Fibroblast of skin of scalp (primary cell): ENCODE data around the gene RFX8. TPM values are rescaled to one million over a fixed set of nuclear protein-coding genes. Genes with fewer than 3 reads are reported as not detected.
A peak's percentile ranks its signal among the peaks of the same experiment; 100 is the strongest.
"Not testable (repeated sequence)": the region's sequence is repeated elsewhere in the genome, so short reads cannot be mapped to it uniquely, and the experiment has no call there.

Experiments
- DNase-seq: peaks from one replicate; pipeline ENCODE4 v3.0.0-alpha.2; 2013
- polyA plus RNA-seq, 2 experiments: library from polyadenylated mRNA; unstranded; fragments of 120-200 nt; gene quantifications; one replicate each; pipeline ENCODE4 v1.2.1, GENCODE V29; 2013; ENCODE audit not compliant: insufficient read length in 2 of 2

The RFX8 gene
- polyA plus RNA-seq (2013, experiment 1 of 2; ENCODE audit: insufficient read length), result 0.67 TPM
- polyA plus RNA-seq (2013, experiment 2 of 2; ENCODE audit: insufficient read length), result 0.46 TPM

DNA sequence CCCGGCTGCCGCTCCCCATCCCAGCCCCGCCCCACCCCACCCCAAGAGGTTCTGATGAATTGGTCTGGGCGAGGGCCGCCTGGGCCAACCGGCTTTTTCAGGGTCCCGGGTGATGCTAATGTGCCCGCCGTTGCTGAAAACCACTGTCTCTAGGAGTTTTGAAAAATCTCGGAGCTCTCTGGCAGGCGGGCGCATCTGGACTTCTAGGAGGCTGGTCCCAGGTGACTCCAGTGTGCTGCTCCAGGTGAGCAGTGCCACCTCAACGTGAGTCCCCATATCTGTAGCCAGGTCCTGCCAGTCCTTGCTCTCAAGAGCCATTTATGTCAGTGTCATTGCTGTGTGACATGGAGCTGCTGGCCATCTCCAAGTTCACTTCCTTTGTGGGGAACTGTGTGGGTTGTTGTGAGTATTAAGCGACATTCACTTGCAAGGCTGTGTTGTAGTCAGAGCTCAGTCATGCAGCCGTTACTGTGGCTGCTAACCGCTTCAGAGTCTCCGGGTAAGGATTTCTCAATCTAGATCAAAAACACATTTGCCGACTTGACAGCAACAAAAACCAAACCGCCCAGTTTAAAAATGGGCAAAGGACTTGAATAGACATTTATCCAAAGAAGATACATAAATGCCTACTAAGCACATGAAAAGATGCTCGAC lies at the start of gene RFX8:
TSS of gene RFX8 (minus strand) at position 382 of the 654 bp plus-strand sequence. CDS start 8,264 bp downstream, outside the sequence.
- DNase-seq, result peak; percentile 92

DNA sequence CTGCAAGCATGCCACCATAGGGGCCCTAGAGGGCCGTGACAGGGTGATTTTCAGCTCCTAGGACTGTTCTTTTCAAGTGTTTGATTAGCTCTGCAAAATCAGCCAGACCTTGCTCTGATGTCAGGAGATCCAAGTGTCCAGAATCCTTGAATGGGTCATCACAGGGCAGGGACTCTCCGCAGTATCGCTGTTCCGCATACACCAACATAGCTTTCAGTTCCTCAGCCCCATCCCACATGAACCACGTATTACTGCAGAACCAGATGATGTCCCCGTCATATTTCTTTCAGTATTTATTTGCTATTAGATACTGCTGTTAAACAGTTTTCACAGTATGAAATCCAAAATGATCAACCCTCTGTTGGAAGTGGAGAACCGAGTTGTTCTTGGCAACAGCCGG lies 46.6 kb upstream of the RFX8 start:
- DNase-seq, result no peak

DNA sequence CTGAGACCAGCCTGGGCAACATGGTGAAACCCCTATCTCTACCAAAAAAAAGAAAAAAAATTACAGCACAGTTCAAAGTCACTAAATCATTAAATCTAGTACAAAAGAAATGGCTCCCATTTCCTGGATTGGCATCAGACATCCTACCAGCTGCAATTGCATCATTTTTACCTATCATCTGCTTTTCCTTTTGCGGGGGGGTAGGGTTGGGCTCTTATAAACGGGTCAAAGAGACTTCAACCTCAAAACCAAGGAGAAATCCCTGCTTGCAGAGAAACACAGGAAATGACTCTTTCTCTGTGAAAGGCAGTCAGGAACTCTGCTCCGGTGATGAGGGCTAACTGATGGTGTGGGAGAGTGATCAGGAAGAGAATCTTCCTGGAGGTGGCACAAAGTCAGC lies 45.3 kb upstream of the RFX8 start:
- peak; percentile 19 for DNase-seq

DNA sequence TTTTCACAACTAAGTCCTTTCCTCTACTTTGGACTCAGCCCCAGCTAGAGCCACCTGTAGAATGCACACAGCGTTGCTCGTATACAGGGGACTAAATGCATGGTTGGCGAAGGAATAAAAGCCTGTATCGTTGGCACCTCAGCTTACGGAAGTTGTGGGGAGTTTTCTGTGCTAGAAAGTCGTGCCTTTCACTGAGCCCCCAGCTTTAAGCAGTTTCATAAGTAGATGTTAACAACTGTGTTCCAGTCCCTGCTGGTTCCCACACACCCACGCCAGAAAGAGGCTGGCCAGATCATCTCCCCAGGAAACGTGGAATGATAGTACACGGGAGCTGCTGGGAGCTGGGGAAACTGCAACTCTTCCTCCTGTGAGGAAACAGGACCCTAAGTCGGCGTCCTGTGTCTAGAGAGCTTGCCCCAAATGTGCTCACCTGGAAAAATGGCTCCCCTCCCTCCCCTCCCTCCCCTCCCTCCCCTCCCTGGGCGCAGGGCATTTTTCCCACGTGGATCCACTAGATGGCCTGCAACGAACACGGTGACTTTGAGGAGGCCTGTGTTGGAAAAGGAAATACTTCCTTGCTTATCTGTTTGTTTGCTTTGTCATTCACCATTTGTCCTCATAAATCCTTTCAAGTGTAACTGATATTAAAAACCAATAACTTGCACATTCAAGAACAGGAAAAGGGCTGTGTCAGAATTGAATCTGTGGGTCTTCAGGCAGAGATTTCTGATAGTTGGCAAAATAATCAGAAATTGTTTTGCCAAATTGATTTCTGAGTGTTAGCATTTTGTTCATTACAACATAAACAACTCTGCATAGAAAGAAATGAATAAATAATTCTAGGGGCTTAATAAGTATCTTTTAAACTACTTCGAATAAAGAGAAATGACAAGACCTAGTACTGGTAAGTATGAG lies 43.9 kb upstream of the RFX8 start:
- DNase-seq, result peak; percentile 43

DNA sequence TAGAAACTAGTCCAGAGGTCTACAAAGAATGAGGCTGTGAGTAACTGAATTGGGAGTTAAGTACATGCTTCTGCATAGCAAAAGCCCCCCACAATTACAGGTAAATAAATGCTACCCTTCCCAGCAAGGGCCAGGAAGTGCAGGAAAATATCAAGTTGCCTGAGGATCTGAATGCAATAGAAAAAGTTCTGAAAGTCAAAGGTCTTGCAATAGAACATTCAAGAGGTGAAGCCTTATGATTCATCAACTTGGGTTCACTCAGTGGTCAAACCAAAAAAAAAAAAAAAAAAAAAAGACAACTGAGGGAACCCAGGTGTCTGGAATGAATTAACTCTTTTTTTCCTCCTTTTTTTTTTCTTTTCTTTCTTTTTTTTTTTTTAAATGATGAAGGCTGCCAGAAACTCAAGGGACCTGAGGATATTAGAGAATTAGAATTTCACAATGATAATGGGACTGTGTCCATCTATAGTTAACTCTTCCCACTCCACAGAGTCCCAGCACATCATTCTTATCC lies 42.9 kb upstream of the RFX8 start:
- DNase-seq, result peak; percentile 29

DNA sequence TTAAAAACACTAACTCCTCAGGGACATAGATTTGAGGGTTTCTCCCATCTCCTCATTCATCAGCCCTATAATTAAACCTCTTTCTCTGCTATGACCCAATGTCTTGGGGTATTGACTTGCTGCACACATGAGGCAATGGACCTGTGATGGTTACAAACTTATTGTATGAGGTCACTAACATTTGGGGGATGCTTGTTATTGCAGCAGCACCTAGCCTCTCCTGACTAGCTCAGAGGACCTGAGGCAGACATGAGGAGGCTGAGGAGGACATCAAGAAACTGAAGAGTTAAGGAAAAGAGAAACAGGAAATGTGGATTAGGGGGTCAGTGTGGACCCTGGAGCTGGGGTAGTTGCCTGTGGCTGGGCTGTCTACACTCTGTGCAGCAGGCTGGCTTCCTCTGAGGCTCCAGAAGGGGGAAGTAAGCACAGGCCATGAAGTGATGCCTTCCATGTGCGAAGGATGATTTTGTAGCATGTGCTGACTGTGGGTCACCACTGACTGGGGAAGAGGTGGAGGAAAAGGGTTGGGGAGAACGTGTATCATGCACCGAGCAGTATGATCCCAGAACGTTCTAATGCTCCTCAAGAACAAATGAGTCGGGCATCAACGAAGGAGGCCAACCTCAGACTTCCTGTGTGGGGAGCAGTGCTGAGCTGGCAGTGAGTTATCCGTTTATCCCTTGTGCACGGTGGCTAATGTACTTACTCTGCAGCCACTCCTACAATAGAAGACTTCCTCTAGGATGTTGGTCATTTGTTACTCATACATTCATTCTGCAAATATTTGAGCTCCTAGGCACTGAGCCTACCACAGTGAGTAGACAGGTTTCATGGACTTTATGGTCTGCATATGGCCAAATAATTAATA lies 42.1 kb upstream of the RFX8 start:
- DNase-seq, result peak; percentile 86

DNA sequence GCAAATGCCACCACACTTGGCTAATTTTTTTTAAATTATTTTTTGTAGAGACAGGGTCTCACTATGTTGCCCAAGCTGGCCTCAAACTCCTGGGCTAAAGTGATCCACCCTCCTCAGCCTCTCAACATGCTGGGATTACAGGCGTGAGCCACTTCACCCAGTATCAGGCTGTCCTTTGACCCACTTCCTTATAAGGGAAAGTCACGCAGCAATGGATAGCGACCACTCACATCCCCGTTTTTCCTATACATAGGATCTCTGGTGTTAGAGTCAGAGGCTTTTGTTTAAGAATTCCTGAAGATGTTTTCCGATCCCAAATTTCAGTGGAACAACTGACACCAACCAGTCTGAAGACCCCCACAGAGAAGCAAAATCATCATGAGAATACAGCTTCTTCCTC lies 41.4 kb upstream of the RFX8 start:
- DNase-seq, result no peak

DNA sequence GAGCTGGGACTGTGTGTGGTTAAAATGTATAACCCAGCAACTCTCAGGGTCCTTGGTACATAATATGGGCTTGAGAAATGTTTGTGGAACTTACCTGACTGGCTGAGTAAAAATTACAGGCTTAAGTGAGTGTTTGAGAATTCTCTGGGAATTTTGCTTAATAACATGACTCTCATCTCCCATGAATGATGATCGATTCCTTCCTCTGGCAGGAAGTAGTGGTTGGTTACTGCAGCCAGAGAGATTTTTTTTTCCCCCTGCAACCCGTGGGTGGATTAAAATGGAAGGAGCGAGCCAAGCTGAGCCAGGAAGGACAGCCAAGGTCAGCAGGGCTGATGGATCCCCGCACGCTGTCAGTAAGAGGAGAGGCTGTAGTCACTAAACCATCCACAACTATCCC lies 40.6 kb upstream of the RFX8 start:
- peak; percentile 32 for DNase-seq

DNA sequence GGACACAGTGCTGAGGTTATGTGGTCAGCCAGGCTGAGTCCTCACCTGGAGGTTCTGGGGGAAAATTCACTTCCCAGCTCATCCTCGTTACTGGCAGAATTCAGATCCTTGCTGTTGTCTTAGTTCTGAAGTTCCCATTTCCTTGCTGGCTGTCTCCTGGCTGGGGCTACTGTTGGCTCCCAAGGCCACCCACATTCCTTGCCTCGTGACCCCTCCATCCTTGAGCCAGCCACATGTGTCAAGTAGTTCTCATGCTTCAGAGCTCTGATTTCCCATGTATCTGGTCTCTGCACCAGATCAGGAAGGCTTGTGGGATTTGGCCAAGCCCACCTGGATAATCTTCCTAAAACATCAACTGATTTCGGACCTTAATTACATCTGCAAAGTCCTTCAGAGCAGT lies 38.1 kb upstream of the RFX8 start:
- DNase-seq, result no peak

DNA sequence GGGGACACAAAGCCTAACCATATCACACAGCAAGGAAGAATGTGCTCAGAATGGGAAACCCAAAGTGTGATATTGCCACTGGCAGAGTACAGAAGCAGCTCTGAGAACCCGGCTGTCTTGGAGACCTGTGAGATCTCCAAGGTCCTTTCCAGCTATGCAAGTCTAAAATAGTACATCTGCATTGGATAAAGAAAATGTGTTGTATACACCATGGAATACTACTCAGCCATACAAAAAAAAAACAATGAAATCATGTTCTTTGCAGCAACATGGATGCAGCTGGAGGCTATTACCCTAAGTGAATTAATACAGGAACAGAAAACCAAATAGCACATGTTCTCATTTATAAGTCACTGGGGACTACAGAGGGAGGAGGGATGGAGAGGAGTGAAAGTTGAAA lies 36.5 kb upstream of the RFX8 start:
- no peak for DNase-seq

DNA sequence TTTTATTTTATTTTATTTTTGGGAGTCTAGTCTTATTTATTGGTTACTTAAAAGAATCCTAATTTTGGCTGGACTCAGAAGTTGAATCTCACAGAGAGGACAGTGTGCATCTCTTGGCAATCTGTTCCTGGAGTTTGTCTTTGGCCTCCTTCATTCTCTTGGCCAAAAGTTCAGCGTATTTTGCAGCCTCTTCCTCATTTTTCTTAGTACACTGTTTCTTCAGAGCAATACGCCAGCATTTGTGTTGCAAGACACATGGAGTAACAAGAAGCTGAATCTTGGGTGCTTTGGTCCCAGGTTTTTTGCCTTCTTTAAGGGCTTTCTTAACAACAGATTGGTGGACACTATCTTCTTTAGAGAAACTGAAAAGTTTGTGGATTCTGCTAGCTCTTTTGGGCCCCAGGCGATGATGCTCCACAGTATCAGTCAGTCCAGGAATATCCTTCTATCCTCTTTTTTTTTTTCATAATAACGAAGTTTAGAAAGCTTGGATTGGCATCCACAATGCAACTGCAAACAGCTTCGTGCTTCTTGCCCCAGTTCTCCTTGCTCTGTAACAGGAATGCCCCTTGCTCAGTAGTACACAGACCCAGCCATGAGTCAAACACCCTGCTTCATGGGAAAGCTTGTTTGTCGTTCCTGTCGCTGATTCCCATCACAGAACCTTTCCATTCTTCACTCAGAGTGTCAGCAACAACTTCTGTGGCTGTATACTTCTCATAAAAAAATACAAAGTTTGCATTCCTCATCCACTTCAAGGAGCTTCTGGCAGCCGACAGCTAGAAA lies 34.8 kb upstream of the RFX8 start:
- no peak for DNase-seq

DNA sequence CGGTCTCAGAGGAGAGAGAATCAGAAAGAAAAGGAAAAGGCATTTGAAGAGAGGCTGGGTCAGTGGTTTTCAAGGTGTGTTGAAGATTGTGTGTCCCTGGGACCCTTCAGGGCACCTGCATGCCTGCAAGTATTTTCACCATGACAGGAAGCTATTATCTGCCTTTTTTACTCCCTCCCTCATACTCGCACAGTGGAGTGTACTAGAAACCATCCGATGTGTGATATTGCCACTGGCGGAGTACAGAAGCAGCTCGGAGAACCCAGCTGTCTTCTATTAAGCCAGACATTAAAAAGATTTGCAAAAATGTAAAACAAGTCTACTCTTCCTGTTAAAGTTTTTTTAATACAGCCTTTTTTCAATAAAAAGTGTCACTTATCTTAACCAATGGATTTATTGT lies 33.7 kb upstream of the RFX8 start:
- DNase-seq, result no peak

DNA sequence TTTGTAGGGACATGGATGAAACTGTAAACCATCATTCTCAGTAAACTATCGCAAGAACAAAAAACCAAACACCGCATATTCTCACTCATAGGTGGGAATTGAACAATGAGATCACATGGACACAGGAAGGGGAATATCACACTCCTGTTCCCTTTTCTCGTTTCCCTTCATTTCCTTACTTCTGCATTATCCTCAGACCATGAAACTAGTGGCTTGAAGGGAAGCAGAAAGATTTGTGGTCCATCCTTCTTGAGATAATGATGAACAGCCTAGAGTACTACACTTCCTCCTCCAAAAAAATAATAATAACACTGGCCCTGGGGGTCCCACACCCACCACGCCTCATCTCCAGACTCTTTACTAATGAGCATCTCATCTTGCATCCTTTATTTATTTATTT lies 30.4 kb upstream of the RFX8 start:
- DNase-seq, result not testable (repeated sequence)

DNA sequence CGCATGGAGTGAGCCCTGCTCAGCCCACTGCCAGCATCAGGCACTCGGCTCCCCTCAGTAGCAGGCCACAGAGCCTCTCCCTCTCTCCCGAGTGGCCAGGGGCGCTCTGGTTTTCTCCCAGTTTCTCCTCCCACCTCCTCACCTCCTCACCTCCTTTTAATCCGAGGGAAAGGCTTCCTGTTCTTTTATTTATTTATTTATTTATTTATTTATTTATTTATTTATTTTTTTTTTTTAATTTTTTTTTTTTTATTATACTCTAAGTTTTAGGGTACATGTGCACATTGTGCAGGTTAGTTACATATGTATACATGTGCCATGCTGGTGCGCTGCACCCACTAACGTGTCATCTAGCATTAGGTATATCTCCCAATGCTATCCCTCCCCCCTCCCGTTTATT lies 29.8 kb upstream of the RFX8 start:
- not testable (repeated sequence) for DNase-seq

DNA sequence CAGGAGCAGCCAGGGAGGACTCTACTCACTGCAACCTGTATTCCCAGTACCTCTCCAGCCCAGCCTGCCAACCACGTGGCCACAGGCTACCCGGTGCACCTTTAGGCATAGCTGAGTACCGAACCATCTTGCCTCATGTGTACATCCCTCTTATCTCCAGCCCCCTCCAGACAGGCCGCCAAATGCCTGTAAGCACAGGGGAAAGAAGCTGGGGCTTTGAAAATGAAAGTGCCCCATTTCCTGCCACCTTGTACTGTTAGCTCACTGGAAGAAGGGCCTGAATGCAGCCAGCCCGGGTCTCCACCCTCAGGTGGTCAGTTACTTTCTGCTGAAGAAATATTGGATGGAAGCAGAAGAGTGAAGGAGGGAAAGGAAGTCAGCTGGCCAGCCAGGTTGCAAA lies 27.2 kb upstream of the RFX8 start:
- no peak for DNase-seq

DNA sequence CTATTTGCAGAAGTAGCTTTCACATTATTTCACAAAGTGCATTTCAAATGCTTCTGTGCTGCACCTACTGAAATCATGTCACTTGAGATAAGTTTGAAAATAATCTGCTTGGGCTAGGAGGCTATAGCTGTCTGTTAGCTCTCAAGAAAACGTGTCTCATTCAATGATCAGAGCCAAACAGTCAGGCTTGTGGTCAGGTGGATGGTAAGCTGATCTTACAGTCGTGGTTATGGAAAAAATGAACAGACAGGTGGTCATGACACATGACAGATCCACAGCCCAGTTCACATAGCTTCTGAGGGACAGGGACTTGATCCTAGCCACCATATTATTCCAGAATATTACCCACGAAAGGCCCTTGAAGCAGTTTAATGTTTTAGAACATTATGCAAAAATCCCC lies 26.5 kb upstream of the RFX8 start:
- DNase-seq, result no peak

DNA sequence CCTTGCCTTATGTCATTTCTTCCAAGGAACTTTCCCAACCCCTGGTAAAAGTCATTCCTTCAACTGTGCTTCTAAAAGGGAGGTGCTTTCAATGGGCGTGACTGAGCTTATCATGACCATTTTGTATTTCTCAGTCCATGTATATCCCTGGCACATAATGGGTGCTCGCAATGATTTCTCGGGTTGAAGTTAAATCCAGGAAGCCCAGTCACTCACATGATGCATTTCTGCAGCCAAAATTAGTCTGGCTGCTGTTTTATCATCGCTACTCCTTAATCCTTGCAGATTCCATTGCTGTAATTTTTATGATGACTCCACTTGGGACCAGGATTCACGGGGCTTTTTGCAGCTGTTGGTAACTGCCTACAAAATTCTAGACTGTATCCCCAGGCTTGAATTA lies 25.9 kb upstream of the RFX8 start:
- DNase-seq, result no peak

DNA sequence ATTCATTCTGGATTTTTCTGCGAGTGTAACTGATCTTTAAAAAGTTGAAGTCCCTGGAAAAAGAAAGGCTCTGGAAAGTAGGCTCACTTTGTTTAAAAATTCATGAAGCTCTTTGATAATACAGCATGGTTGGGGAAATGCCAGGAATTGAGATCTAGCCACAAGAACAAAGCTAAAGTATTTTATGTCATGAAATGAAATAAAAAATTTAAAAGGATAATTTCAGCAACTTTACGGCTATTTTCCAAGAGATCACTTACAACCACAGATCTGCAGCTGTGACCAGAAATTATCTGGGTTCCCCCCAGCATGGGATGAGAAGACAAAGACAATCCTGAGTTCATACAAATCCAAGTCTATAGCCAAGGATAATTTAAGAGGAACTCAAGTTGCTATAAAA lies 25.3 kb upstream of the RFX8 start:
- DNase-seq, result peak; percentile 27

DNA sequence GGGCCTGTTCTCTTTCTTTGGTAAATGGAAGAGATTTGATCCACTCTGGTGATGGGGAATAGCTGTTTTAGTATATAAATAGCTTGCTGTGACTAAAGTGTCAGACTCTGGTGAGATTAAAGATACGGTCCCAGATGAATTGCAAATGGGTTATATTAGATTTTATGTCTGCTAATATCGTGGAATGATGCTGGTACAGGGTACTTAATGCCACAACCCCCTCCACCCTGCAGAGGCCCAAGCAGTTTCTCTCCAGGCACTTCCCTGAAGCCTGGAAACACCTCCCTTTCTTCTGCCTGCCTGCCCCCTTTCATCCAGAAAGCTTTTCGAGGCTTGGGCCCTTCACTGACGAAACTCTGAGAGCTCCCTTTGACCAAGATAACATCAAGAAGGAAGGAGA lies 21.4 kb upstream of the RFX8 start:
- no peak for DNase-seq

DNA sequence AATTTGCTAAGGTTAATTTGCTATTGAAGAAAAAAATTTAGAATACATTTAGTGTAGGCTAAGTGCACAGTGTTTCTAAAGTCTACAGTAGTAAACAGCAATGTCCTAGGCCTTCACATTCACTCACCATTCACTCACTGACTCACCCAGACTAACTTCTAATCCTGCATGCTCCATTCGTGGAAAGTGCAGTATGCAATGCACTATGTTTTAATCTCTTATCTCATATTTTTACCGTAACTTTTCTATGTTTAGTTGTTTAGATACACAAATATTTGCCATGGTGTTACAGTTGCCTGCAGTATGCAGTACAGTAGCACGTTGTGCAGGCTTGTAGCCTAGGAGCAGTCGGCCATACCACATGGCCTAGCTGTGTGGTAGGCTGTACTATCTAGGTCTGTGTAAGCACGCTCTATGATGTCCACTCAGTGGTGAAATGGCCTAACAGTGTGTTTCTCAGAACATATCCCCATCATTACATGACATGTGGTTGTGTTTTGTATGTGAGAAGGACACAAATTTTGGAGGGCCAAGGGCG lies 18.1 kb upstream of the RFX8 start:
- no peak for DNase-seq

DNA sequence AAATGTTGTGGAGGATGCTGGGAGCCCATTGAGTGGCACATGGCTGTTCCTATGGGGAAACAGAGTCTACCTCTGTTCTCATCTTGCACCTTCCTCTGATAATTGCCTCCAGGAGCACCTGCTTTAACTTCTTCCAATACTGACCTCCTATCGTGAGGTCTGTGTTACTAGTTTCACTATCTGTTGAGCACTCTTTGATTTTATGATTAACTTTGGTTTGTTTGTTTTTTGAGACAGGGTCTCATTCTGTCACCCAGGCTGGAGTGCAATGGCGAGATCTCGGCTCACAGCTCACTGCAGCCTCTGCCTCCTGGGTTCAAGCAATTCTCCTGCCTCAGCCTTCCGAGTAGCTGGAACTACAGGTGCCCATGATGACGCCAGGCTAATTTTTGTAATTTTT lies 12.1 kb upstream of the RFX8 start:
- no peak for DNase-seq
